Breast epithelium (tissue), 4 donors: Measurements from ENCODE around the gene KLHL29. TPM values are rescaled to one million over a fixed set of nuclear protein-coding genes. Genes with fewer than 3 reads are reported as not detected.

Experiments
- DNase-seq, 2 donors: peaks; one replicate each; pipeline ENCODE4 v3.0.0-alpha.2; 2019; ENCODE audit warnings: low spot score in 2 of 2
- H3K27ac ChIP-seq, 2 donors: fragments of 200-600 bp; sonication (generic) in 1 of 2; one replicate each; pipeline ENCODE4 v1.5.1; 2016 to 2019; ENCODE audit warnings: mild to moderate bottlenecking in 1 of 2
- H3K27me3 ChIP-seq, 2 donors: fragments of 200-600 bp; sonication (generic) in 1 of 2; one replicate each; pipeline versions ENCODE4 v1.5.1 to v1.6.0; 2017 to 2019; ENCODE audit warnings: control low read depth in 1 of 2, mild to moderate bottlenecking in 1 of 2
- H3K36me3 ChIP-seq: fragments of 200-600 bp; one replicate; pipeline ENCODE4 v1.5.1; 2019
- H3K4me1 ChIP-seq, 2 donors: fragments of 200-600 bp; sonication (generic); one replicate each; pipeline ENCODE4 v1.5.1; 2016 to 2019; ENCODE audit warnings: control low read depth in 1 of 2
- H3K4me3 ChIP-seq, 3 donors: fragments of 200-600 bp; sonication (generic); 1 replicate in 2 of 3; 2 replicates in 1 of 3; pipeline ENCODE4 v1.5.1; 2016 to 2019; ENCODE audit warnings: mild to moderate bottlenecking in 3 of 3, moderate library complexity in 2 of 3
- H3K9me3 ChIP-seq, 2 donors: fragments of 200-600 bp; sonication (generic) in 1 of 2; one replicate each; pipeline ENCODE4 v1.5.1; 2016 to 2019; ENCODE audit warnings: control low read depth in 1 of 2
- CTCF ChIP-seq, 3 donors: fragments of 450-650 bp; IDR thresholded peaks; one replicate each; pipeline ENCODE4 v1.5.1; 2016 to 2017; ENCODE audit warnings: antibody characterized with exemption in 3 of 3, mild to moderate bottlenecking in 3 of 3, moderate library complexity in 3 of 3
- POLR2A ChIP-seq: fragments of 450-650 bp; IDR thresholded peaks from one replicate; pipeline ENCODE4 v1.6.1; 2016; ENCODE audit warnings: antibody characterized with exemption, mild to moderate bottlenecking, moderate library complexity
- POLR2AphosphoS5 ChIP-seq, 3 donors: sonication (generic); formaldehyde crosslinking; IDR thresholded peaks; one replicate each; pipeline ENCODE4 v1.6.1; 2017; ENCODE audit warnings: antibody characterized with exemption in 3 of 3
- intact Hi-C: fragments of 100-400 bp; cut with DNase I; formaldehyde crosslinking; loops from one replicate; pipeline ENCODE4 v1.15.1; 2023; ENCODE audit warnings: low total_unique reads
- total RNA-seq, 3 donors: library from RNA; depleted of rRNA; stranded (reverse); fragments of >200 nt; gene quantifications; one replicate each; pipeline ENCODE4 v1.1.0, GENCODE V29; 2016

The KLHL29 gene
- total RNA-seq, 3 donors from 2014 or later = 4.5 to 20.9 (median 14.7) TPM

- H3K27me3 ChIP-seq = peaks cover 0 to 4% of the 10 kb centered on the region in 2 donors
- no peak overlapping the region for H3K4me3 ChIP-seq
- no peak for TF ChIP-seq POLR2AphosphoS5 (IDR thresholded peaks at IDR 0.05)
- no peak for TF ChIP-seq CTCF (IDR thresholded peaks at IDR 0.05)
- TF ChIP-seq POLR2A = no peak
- intact Hi-C loops = no loop called here
- no peaks in the 10 kb centered on the region for H3K9me3 ChIP-seq
- no peaks in the 10 kb centered on the region for H3K4me1 ChIP-seq
- no peak for DNase-seq
- no peak overlapping the region for H3K27ac ChIP-seq
- no peaks in the 10 kb centered on the region for H3K36me3 ChIP-seq
These were observed 11.3 kb upstream of the KLHL29 start for GRCh38 chr2:23373666-23374065.

- intact Hi-C loops = no loop called here
- no peaks in the 10 kb centered on the region for H3K4me1 ChIP-seq
- no peak overlapping the region for H3K4me3 ChIP-seq
- no peaks in the 10 kb centered on the region for H3K9me3 ChIP-seq
- H3K27ac ChIP-seq = no peak overlapping the region
- H3K27me3 ChIP-seq = peaks cover 0 to 4% of the 10 kb centered on the region in 2 donors
- DNase-seq = no peak
- H3K36me3 ChIP-seq = no peaks in the 10 kb centered on the region
- no peak for TF ChIP-seq POLR2AphosphoS5 (IDR thresholded peaks at IDR 0.05)
- no peak for TF ChIP-seq POLR2A
- no peak for TF ChIP-seq CTCF (IDR thresholded peaks at IDR 0.05)
These were observed 9.5 kb upstream of the KLHL29 start for GRCh38 chr2:23375448-23375847.

GRCh38 chr2:23376075-23376474, 8.9 kb upstream of the KLHL29 start:
- no peaks in the 10 kb centered on the region for H3K36me3 ChIP-seq
- H3K4me3 ChIP-seq = no peak overlapping the region
- no peak overlapping the region for H3K27ac ChIP-seq
- H3K27me3 ChIP-seq = peaks cover 0 to 4% of the 10 kb centered on the region in 2 donors
- no peak for DNase-seq
- H3K9me3 ChIP-seq = no peaks in the 10 kb centered on the region
- H3K4me1 ChIP-seq = no peaks in the 10 kb centered on the region
- no peak for TF ChIP-seq POLR2A
- no peak for TF ChIP-seq POLR2AphosphoS5 (IDR thresholded peaks at IDR 0.05)
- no peak for TF ChIP-seq CTCF (IDR thresholded peaks at IDR 0.05)
- intact Hi-C loops = no loop called here

GRCh38 chr2:23376972-23377371, 8.0 kb upstream of the KLHL29 start:
- TF ChIP-seq POLR2AphosphoS5 (IDR thresholded peaks at IDR 0.05) (no peak), CTCF (IDR thresholded peaks at IDR 0.05) (no peak), POLR2A (no peak)
- H3K9me3 ChIP-seq = no peaks in the 10 kb centered on the region
- intact Hi-C loops = no loop called here
- H3K27me3 ChIP-seq = peaks cover 0 to 4% of the 10 kb centered on the region in 2 donors
- no peak for DNase-seq
- no peaks in the 10 kb centered on the region for H3K4me1 ChIP-seq
- no peak overlapping the region for H3K4me3 ChIP-seq
- no peaks in the 10 kb centered on the region for H3K36me3 ChIP-seq
- H3K27ac ChIP-seq = no peak overlapping the region

GRCh38 chr2:23377771-23378170, 7.2 kb upstream of the KLHL29 start:
- H3K4me3 ChIP-seq = no peak overlapping the region
- no peaks in the 10 kb centered on the region for H3K4me1 ChIP-seq
- H3K36me3 ChIP-seq = no peaks in the 10 kb centered on the region
- H3K27ac ChIP-seq = no peak overlapping the region
- TF ChIP-seq POLR2AphosphoS5 (IDR thresholded peaks at IDR 0.05) = no peak
- no peak for TF ChIP-seq CTCF (IDR thresholded peaks at IDR 0.05)
- TF ChIP-seq POLR2A = no peak
- no peaks in the 10 kb centered on the region for H3K9me3 ChIP-seq
- intact Hi-C loops = no loop called here
- DNase-seq = no peak
- H3K27me3 ChIP-seq = peaks cover 0 to 4% of the 10 kb centered on the region in 2 donors
